Activated T-helper 1 cell treated with anti-CD3 and anti-CD28 coated beads, Interleukin-2, amount 50 U/mL, for 16 hours (primary cell): ENCODE data around the gene PCBD2.
"Not testable (repeated sequence)": the region's sequence is repeated elsewhere in the genome, so short reads cannot be mapped to it uniquely, and the experiment has no call there.

Experiments
- DNase-seq, 2 donors: peaks; one replicate each; pipeline ENCODE4 v3.0.0-alpha.2; 2020; ENCODE audit warnings: low read depth in 1 of 2, low spot score in 1 of 2

PCBD2 gene

DNA sequence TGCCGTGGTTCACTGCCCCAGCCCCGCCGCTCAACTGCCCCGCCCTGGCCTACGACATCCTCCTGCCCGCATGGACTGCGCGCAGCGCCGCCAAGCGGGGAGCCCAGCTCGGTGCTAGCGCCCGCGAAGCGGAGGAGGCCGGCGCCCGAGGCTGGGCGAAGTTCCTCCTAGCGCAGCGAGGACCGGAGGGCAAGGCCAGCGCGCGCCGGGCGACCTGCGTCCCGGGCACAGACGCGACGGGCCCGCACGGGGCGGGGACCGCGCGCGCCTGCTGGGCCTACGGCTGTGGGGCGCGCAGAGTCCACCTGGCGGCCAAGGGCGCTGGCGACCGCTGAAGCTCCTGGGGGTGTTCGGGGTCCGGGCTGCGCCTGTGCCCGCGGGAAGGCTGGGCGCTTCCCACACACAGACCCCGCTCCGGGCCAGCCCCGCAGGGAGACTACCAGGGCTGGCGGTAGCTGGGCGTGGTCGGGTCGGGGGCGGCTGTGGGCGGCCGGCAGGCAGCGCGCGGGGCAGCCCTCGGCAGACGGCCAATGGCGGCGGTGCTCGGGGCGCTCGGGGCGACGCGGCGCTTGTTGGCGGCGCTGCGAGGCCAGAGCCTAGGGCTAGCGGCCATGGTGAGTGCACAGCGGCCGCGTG, at the start of gene PCBD2:
Gene PCBD2 (plus strand): TSS at position 522 of the 636 bp plus-strand sequence. CDS start 9 bp downstream, at position 531.
- DNase-seq = peak; percentile 84 to 86

DNA sequence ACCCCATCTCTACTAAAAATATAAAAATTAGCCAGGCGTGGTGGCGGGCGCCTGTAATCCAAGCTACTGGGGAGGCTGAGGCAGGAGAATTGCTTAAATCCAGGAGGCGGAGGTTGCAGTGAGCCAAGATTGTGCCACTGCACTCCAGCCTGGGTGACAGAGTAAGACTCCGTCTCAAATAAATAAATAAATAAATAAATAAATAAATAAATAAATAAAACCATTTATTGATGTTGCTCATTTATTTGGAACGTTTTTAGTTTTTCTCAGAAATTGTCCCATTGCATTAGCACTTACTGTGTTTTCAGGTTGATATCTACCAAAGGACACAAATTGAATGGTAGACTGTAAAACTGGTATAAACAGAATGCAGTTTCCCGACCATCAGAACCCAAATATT, 48.5 kb upstream of the PCBD2 start:
- DNase-seq = not testable (repeated sequence)

DNA sequence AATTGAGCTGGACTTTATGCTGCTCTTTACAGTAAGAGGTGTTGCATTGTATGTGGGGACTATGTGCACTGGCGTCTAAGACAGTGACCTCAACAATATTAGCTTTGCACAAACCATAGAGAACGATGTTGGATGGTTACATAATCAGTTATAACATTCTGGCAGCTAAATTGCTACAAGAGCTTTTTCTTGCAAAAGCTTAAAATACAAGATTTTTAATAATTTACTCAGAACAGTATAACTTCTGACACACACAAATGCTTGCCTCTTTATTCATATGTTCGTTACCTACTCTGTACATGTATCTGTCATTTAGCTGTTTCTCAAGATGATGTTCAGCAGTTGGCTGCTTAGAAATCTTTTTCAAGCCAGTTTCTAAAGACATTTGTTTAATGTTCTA, 47.5 kb upstream of the PCBD2 start:
- DNase-seq = no peak

DNA sequence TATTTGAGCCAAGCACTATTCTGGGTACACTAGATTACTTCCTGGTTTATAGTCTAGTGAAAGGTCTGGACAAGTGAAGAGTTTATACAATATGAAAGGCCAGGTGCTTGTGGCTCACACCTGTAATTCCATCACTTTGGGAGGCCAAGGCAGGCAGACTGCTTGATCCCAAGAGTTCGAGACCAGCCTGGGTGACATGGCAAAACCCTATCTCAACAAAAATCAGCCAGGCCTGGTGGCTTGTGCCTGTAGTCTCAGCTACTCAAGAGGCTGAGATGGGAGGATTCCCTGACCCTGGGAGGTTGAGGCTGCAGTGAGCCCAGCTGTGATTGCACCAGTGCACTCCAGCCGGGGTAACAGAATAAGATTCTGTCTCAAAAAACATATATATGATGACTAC, 40.2 kb upstream of the PCBD2 start:
- DNase-seq = no peak

DNA sequence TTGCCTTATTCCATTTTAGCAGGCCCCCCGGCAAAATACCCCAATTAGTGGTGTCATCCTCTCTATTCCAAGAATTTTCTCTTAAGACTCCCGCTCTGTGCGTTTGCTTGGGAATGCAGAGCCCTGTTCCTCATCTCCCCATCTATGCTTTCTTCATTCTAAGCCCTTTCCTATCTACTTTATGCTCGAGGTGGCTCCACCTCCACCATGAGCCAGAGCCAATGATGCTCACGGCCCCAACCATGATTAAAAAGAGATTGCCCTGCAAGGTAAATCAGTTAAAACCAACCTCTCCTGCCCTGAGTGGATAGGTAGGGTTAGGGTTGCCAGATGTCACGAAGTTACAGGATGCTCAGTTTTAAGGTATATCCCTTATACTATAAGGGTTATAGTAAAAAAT, 31.4 kb upstream of the PCBD2 start:
- DNase-seq = no peak

DNA sequence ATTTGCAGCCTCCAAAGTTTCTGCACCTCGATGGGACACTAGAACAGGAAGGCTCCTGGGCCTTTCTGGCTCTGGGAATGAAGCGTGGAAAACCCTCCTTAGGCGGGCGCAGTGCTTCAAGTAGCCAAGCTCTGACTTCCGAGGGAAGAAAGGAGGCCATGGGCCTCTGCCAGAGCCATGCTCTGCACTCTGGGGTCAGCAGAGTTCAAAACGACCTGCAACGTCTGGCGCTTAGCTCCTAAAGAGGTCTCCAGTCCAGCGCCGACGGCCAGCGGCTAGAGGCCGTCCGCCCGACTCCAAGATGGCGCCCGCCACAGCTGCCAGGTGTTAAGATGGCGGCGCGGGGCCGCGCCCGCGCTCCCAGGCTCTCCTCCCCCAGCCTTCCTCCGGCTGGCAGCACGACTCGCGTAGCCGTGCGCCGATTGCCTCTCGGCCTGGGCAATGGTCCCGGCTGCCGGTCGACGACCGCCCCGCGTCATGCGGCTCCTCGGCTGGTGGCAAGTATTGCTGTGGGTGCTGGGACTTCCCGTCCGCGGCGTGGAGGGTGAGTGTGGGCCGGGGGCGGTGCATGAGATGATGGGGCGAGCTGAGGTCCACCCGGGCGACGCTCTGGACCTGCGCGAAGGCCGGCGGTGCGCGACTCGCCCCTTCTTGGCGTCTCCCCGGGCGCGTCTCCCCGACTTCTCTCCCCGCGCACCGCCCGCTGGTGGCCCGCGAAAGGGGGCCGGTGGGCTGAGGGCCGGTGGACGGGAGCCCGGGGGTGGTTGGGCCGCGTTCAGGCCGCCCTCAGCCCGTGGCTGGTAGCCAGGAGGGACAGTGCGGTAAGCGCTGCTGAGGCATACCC, 30.7 kb upstream of the PCBD2 start, which contains the start of gene TXNDC15:
Gene TXNDC15 (plus strand): TSS at position 385 of the 844 bp plus-strand sequence. CDS start 57 bp downstream, at position 442.
- DNase-seq = peak; percentile 59 to 72

DNA sequence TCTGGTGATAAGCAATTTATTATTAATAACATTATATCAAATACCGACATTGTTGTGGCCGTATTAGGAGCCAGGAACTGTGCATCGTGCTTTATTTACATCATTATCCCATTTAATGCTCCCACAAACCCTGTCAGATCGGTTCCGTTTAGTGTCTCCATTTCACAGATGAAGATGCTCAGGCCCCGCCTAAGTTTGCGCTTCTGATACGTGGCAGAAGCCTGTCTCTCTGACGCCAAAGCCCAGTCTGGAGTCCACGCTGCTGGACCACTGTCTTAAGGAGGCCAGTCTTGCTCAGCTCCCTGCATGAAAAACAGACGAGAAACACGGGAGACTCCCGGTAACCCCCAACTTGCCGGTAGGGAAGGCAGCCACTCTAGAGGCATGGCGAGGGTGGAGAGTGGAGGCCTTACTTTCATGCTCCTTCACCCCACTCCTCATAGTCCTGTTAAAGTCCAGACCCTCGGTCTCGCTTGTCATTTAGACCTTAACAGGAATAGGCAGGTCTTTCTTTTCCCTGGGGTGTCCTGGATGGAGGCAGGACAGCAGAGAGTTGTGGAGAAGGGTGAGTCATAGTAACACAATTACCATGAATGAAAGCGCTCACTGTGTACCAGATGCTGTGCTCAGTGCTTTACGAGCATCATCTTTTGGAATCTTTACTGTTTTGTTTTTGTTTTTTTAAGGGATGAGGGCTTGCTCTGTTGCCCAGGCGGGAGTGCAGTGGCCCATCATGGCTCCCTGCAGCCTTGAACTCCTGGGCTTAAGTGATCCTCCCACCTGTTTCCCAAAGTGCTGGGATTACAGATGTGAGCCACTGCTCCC, 29.9 kb upstream of the PCBD2 start:
- peak in 1 of 2 donors; percentile 9 for DNase-seq

DNA sequence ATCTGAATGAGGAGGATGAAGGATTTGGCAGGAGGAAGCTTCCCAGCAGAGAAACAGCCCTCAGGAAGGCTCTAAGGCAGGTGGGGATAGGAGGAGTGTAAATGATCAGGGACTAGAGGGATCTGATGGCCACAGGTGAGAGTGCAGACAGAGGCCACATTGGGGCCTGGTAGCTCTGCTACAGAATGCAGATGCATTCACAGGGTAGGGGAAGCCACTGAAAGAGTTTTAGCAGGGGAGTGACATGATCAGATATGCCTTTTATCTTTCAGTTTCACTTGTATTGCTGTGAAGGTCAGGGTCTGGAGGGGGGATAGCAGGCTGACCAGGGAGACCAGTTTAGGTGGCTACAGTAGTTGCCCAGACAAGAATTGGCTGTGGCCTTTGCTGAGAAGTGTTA, 27.8 kb upstream of the PCBD2 start:
- DNase-seq = no peak

DNA sequence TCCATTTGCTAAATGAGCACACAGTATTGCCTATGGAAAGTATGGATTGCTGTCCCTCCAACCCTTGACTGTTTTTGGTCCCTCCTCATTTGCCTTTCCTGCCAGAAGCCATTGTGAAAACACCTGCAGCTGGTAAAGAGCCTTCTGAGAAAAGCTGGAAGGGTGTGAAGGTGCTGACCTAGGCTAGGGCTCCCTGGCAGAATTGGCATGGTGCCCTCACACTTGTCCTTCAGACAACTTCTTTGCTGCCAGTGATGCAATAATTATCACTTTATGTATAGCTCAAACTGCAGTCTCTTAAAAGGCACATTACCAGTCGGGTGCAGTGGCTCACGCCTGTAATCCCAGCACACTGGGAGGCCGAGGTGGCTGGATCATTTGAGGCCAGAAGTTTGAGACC, 26.5 kb upstream of the PCBD2 start:
- no peak for DNase-seq

DNA sequence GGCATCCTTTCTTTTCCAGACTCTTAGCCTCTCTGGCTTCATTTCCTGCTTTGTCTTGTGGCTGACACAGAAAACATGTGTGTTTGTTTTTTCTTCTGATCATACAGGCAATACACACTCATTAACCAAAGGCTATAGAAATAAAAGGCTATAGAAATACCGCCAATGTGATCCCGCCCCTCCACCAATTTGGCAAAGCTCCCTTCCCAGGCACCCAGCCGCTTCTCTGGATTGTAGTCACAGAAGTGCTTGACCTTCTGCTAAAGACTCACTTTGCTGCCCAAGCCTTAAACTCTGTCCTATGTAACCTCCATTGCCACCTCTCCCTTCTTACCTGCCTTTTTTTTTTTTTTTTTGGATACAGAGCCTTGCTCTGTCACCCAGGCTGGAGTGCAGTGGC, 25.5 kb upstream of the PCBD2 start:
- no peak for DNase-seq

DNA sequence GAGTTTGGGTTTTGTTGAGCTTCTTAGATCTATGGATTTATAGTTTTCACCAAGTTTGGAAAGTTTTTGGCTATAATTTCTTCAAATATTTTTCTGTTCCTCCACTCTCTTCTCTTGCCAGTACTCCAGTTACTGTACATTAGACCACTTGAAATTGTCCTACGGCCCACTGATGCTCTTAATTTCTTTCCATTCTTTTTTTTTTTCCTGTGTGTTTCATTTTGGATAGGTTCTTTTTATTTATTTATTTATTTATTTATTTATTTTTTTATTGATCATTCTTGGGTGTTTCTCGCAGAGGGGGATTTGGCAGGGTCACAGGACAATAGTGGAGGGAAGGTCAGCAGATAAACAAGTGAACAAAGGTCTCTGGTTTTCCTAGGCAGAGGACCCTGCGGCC, 24.0 kb upstream of the PCBD2 start:
- not testable (repeated sequence) for DNase-seq

DNA sequence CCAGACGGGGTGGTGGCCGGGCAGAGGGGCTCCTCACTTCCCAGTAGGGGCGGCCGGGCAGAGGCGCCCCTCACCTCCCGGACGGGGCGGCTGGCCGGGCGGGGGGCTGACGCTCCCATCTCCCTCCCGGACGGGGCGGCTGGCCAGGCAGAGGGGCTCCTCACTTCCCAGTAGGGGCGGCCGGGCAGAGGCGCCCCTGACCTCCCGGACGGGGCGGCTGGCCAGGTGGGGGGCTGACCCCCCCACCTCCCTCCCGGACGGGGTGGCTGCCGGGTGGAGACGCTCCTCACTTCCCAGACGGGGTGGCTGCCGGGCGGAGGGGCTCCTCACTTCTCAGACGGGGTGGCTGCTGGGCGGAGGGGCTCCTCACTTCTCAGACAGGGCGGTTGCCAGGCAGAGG, 23.2 kb upstream of the PCBD2 start:
- not testable (repeated sequence) for DNase-seq

DNA sequence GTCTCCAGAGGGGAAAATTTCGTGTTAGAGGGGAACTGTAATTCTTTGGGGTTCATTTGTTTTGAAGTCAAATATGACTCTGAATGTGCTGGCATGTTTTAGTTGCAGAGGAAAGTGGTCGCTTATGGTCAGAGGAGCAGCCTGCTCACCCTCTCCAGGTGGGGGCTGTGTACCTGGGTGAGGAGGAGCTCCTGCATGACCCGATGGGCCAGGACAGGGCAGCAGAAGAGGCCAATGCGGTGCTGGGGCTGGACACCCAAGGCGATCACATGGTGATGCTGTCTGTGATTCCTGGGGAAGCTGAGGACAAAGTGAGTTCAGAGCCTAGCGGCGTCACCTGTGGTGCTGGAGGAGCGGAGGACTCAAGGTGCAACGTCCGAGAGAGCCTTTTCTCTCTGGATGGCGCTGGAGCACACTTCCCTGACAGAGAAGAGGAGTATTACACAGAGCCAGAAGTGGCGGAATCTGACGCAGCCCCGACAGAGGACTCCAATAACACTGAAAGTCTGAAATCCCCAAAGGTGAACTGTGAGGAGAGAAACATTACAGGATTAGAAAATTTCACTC, 17.3 kb upstream of the PCBD2 start:
- no peak for DNase-seq

DNA sequence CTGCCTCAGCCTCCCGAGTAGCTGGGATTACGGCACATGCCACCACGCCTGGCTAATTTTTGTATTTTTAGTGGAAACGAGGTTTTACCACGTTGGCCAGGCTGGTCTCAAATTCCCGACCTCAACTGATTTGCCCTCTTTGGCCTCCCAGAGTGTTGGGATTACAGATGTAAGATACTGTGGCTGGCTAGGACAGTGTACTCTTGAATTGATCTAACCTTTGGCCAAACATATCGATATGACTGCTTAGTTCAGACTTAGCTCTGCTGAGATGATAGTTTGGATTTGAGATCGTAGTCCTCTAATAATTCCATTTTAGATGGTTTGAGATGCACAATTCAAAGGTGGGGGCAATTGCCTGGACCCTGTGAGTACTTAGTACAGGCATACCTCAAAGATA, 15.6 kb upstream of the PCBD2 start:
- no peak for DNase-seq

DNA sequence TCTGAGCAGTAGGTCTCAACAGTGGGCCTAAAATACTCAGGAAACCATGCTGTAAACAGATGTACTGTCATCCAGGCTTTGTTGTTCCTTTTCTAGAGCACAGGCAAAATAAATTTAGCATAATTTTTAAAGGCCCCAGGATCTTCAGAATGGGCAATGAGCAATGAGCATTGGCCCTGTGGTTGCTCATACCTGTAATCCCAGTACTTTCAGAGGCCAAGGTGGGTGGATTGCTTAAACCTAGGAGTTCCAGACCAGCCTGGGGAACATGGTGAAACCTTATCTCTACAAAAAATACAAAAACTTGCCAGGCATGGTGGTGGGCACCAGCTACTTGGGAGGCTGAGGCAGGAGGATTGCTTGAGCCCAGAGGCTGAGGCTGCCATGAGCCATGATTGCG, 13.5 kb upstream of the PCBD2 start:
- DNase-seq = no peak

DNA sequence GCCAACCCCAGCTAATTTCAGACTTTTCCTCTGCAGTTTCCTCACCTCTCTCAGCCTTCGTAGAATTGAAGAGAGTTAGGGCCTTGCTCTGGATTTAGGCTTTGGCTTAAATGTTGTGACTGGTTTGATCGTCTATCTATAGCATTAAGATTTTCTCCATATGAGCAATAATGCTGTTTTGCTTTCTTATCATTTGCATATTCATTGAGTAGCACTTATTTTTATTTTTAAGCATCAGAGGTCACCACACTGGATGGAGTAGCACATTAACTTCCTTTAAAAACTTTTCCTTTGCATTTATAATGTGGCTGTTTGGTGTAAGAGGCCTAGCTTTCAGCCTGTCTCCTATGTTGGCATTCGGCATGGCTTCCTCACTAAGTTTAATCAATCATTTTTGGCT, 12.6 kb upstream of the PCBD2 start:
- DNase-seq = no peak

DNA sequence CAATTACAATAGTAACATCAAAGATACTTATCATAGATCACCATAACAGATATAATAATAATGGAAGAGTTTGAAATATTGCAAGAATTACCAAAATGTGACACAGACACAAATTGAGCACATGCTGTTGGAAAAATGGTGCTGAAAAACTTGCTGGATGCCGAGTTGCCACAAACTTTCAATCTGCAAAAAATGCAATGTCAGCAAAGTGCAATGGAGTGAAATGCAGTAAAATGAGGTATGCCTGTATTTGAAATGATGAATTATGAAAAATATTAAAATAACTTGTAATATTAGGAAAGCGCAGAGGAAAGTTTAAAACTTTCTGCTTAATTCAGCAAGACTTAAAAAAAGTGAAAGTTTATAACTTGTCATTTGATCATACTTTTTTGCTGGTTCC, 12.0 kb upstream of the PCBD2 start:
- no peak for DNase-seq

DNA sequence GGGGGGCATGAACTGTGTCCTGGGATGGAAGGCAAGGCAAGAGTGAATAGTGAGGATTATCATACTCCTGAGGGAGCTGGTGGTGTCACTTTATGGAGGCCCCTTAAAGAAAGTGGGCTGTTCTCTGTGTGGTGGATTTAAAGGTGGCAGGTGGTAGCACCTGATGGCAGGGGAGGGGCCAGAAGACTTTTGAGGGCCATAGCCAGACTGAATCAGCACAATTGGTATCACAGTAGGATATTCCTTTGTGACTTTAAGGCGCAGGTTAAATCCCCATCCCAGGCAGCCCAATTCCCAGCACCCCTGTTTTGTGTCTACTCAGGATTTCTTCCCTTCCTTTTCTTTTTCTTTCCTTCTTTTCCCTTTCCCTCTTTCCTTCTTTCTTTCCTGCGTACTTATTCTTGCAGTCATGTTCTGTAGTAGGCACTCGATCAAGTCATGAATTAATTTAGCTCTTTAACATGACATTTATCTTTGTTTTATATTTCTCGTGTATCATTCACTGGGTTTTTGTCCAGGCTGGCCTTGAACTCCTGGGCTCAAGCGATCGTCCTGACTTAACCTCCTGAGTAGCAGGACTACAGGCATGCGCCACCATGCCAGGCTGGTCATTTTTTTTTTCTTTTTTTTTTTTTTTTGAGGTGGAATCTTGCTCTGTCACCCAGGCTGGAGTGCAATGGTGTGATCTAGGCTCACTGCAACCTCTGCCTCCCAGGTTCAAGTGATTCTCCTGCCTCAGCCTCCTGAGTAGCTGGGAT, 11.0 kb upstream of the PCBD2 start:
- no peak for DNase-seq

DNA sequence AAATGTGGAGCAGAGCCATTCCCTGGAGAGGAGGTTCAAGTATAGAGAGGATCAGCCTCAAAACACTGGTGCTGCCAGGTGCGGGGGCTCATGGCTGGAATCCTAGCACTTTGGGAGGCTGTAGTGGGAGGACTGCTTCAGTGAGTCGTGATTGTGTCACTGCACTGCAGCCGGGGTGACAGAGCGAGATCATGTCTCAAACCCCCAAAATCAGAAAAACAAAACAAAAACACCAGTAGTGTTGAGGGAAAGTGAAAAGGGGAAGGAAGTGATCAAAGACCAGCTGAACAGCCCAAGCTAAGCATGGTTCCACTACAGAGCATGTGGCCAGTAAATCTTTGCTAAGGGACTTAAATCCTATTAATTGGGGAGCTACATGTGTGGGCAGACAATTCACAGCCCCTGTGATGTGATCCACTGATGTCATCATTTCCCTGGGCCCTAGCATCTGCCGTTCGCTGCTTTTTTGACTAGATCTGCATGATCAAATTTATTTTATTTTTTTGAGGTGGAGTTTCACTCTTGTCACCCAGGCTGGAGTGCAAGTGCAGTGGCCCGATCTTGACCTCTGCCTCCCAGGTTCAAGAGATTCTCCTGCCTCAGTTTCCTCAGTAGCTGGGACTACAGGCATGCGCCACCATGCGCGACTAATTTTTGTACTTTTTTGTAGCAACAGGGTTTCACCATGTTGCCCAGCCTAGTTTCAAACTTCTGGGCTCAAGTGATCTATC, 2.7 kb upstream of the PCBD2 start:
- no peak for DNase-seq
